ENCODE measurements around the gene FCER1G. TPM values are rescaled to one million over a fixed set of nuclear protein-coding genes. Genes with fewer than 3 reads are reported as not detected.
"Not testable (repeated sequence)": the region's sequence is repeated elsewhere in the genome, so short reads cannot be mapped to it uniquely, and the experiment has no call there.

The FCER1G gene
- total RNA-seq, 1 donor from 2014 or later, result 4.3 TPM

- no peaks in the 10 kb centered on the region for H3K9me3 Mint-ChIP-seq (ENCODE audit: unreplicated experiment)
- no peak for TF ChIP-seq CTCF (IDR thresholded peaks at IDR 0.05; ENCODE audit: unreplicated experiment)
Measured at GRCh38 chr1:161250829-161251228, 35.7 kb downstream of the FCER1G start.

GRCh38 chr1:161251579-161251978 lies 36.5 kb downstream of the FCER1G start:
- Mint-ChIP-seq H3K4me3 (ENCODE audit: unreplicated experiment) (no peak overlapping the region), H3K9me3 (ENCODE audit: unreplicated experiment) (no peaks in the 10 kb centered on the region), H3K27me3 (ENCODE audit: unreplicated experiment) (peaks cover 2% of the 10 kb centered on the region), H3K4me1 (ENCODE audit: unreplicated experiment) (peaks cover 4% of the 10 kb centered on the region), H3K27ac (ENCODE audit: unreplicated experiment) (no peak overlapping the region), H3K36me3 (ENCODE audit: low read depth, unreplicated experiment) (peaks cover 6% of the 10 kb centered on the region)
- no peak for DNase-seq (ENCODE audit: low spot score)
- TF ChIP-seq CTCF (IDR thresholded peaks at IDR 0.05; ENCODE audit: unreplicated experiment), result no peak

More at GRCh38 chr1:161250829-161251228, 35.7 kb downstream of the FCER1G start:
- H3K27ac Mint-ChIP-seq (ENCODE audit: unreplicated experiment), result peak overlapping the region; percentile 44
- H3K27me3 Mint-ChIP-seq (ENCODE audit: unreplicated experiment), result peaks cover 2% of the 10 kb centered on the region
- H3K4me1 Mint-ChIP-seq (ENCODE audit: unreplicated experiment), result peaks cover 4% of the 10 kb centered on the region
- no peak for DNase-seq (ENCODE audit: low spot score)
- no peak overlapping the region for H3K4me3 Mint-ChIP-seq (ENCODE audit: unreplicated experiment)
- H3K36me3 Mint-ChIP-seq (ENCODE audit: low read depth, unreplicated experiment), result peaks cover 4% of the 10 kb centered on the region

- Mint-ChIP-seq H3K27me3 (ENCODE audit: unreplicated experiment) (peaks cover 21% of the 10 kb centered on the region), H3K36me3 (ENCODE audit: low read depth, unreplicated experiment) (peaks cover 21% of the 10 kb centered on the region), H3K9me3 (ENCODE audit: unreplicated experiment) (peaks cover 11% of the 10 kb centered on the region)
- not testable (repeated sequence) for H3K4me3 Mint-ChIP-seq (ENCODE audit: unreplicated experiment); H3K27ac Mint-ChIP-seq (ENCODE audit: unreplicated experiment); H3K4me1 Mint-ChIP-seq (ENCODE audit: unreplicated experiment); DNase-seq (ENCODE audit: low spot score)
Measured at GRCh38 chr1:161255302-161255701, 40.2 kb downstream of the FCER1G start.

- not testable (repeated sequence) for H3K4me3 Mint-ChIP-seq (ENCODE audit: unreplicated experiment)
Measured at GRCh38 chr1:161255955-161256520, 40.9 kb downstream of the FCER1G start.

GRCh38 chr1:161257109-161257508 lies 42.0 kb downstream of the FCER1G start:
- DNase-seq (ENCODE audit: low spot score), result peak; percentile 11
- not testable (repeated sequence) for H3K27ac Mint-ChIP-seq (ENCODE audit: unreplicated experiment); H3K4me3 Mint-ChIP-seq (ENCODE audit: unreplicated experiment); H3K4me1 Mint-ChIP-seq (ENCODE audit: unreplicated experiment)
- Mint-ChIP-seq H3K27me3 (ENCODE audit: unreplicated experiment) (peaks cover 20% of the 10 kb centered on the region), H3K36me3 (ENCODE audit: low read depth, unreplicated experiment) (peaks cover 22% of the 10 kb centered on the region), H3K9me3 (ENCODE audit: unreplicated experiment) (peaks cover 11% of the 10 kb centered on the region)

More at GRCh38 chr1:161255955-161256520, 40.9 kb downstream of the FCER1G start:
- DNase-seq (ENCODE audit: low spot score); H3K4me1 Mint-ChIP-seq (ENCODE audit: unreplicated experiment); H3K27ac Mint-ChIP-seq (ENCODE audit: unreplicated experiment): not testable (repeated sequence)
- Mint-ChIP-seq H3K36me3 (ENCODE audit: low read depth, unreplicated experiment) (peaks cover 22% of the 10 kb centered on the region), H3K9me3 (ENCODE audit: unreplicated experiment) (peaks cover 11% of the 10 kb centered on the region), H3K27me3 (ENCODE audit: unreplicated experiment) (peaks cover 22% of the 10 kb centered on the region)

GRCh38 chr1:161258439-161259344 lies 43.6 kb downstream of the FCER1G start, which contains the start of gene PCP4L1:
Gene PCP4L1, plus strand, starts transcription at chr1:161258745. Its CDS starts 230 bp downstream, at chr1:161258975.
- Mint-ChIP-seq H3K27me3 (ENCODE audit: unreplicated experiment) (peaks cover 20% of the 10 kb centered on the region), H3K27ac (ENCODE audit: unreplicated experiment) (peak within 1 kb of the TSS; percentile 74), H3K36me3 (ENCODE audit: low read depth, unreplicated experiment) (peaks cover 22% of the 10 kb centered on the region), H3K4me3 (ENCODE audit: unreplicated experiment) (peak within 1 kb of the TSS; percentile 85), H3K9me3 (ENCODE audit: unreplicated experiment) (peaks cover 11% of the 10 kb centered on the region), H3K4me1 (ENCODE audit: unreplicated experiment) (peaks cover 6% of the 10 kb centered on the region)
- DNase-seq (ENCODE audit: low spot score), result peak; percentile 47
- no peak for TF ChIP-seq CTCF (IDR thresholded peaks at IDR 0.05; ENCODE audit: unreplicated experiment)
